Thyroid gland (tissue), 4 donors: ENCODE results near the gene ICE1.

Experiments used
- CTCF ChIP-seq, 6 experiments: fragments of 200-600 bp in 3 of 6; fragments of 450-650 bp in 3 of 6; sonication (generic) in 3 of 6; IDR thresholded peaks; one replicate each; pipeline ENCODE4 v1.5.1; 2016 to 2019; ENCODE audit warnings: antibody characterized with exemption in 6 of 6, mild to moderate bottlenecking in 2 of 6, inconsistent platforms in 1 of 6, moderate library complexity in 1 of 6
- POLR2A ChIP-seq, 2 donors: fragments of 450-650 bp; IDR thresholded peaks; one replicate each; pipeline ENCODE4 v1.6.1; 2017; ENCODE audit warnings: antibody characterized with exemption in 2 of 2, mild to moderate bottlenecking in 2 of 2, moderate library complexity in 1 of 2

GRCh38 chr5:5512543-5512942 lies 90.1 kb downstream of the ICE1 start:
- TF ChIP-seq CTCF (IDR thresholded peaks at IDR 0.05) (no peak), POLR2A (IDR thresholded peaks at IDR 0.05) (no peak)
